ENCODE results near the gene MSI2. TPM values are rescaled to one million over a fixed set of nuclear protein-coding genes. Genes with fewer than 3 reads are reported as not detected.
"Not testable (repeated sequence)": the region's sequence is repeated elsewhere in the genome, so short reads cannot be mapped to it uniquely, and the experiment has no call there.

MSI2 gene
- total and polyA plus RNA-seq, 4 donors, result 9.4 to 64.0 (median 30.4) TPM

DNA sequence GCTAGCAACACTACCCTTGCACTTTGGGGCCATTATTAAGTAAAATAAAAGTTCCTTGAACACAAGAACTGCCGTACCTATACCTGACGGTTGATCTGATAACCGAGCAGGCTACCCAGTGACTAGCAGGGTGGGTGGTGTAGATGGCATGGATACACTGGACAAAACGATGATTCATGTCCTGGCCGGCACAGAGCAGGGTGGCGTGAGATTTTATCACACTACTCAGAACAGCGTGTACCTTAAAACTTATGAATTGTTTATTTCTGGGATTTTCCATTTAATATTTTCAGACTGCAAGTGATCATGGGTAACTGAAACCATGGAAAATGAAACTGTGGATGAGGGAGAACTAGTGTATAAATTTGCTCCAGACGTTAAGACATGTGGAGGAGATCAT is 41.0 kb upstream of the MSI2 start:
- no peak for DNase-seq
- H3K27ac ChIP-seq (ENCODE audit: low read depth in 1 of 2, low read length in 1 of 2), result no peak overlapping the region
- H3K9me3 ChIP-seq (ENCODE audit: control insufficient read depth in 4 of 4, insufficient read depth in 3 of 4, low read length in 3 of 4), result no peaks in the 10 kb centered on the region
- no peaks in the 10 kb centered on the region for H3K27me3 ChIP-seq (ENCODE audit: control insufficient read depth in 3 of 3, insufficient read depth in 3 of 3, low read length in 2 of 3)
- H3K4me3 ChIP-seq, result no peak overlapping the region
- H3K4me1 ChIP-seq (ENCODE audit: control insufficient read depth in 5 of 5, insufficient read depth in 5 of 5, low read length in 5 of 5), result no peaks in the 10 kb centered on the region
- ATAC-seq (ENCODE audit: insufficient read depth, low FRiP score), result no peak
- no peaks in the 10 kb centered on the region for H3K36me3 ChIP-seq (ENCODE audit: control insufficient read depth in 4 of 4, insufficient read depth in 4 of 4, low read length in 4 of 4)
- H3K9ac ChIP-seq (ENCODE audit: insufficient read depth in 1 of 2, low read length in 2 of 2), result no peak overlapping the region
- WGBS, 2 donors, result 67 to 71% methylated on average over 8 of the region's 8 CpGs
- TF ChIP-seq, protein P1, sequence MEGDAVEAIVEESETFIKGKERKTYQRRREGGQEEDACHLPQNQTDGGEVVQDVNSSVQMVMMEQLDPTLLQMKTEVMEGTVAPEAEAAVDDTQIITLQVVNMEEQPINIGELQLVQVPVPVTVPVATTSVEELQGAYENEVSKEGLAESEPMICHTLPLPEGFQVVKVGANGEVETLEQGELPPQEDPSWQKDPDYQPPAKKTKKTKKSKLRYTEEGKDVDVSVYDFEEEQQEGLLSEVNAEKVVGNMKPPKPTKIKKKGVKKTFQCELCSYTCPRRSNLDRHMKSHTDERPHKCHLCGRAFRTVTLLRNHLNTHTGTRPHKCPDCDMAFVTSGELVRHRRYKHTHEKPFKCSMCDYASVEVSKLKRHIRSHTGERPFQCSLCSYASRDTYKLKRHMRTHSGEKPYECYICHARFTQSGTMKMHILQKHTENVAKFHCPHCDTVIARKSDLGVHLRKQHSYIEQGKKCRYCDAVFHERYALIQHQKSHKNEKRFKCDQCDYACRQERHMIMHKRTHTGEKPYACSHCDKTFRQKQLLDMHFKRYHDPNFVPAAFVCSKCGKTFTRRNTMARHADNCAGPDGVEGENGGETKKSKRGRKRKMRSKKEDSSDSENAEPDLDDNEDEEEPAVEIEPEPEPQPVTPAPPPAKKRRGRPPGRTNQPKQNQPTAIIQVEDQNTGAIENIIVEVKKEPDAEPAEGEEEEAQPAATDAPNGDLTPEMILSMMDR (IDR thresholded peaks at IDR 0.05; ENCODE audit: control extremely low read depth, extremely low read depth), result no peak

DNA sequence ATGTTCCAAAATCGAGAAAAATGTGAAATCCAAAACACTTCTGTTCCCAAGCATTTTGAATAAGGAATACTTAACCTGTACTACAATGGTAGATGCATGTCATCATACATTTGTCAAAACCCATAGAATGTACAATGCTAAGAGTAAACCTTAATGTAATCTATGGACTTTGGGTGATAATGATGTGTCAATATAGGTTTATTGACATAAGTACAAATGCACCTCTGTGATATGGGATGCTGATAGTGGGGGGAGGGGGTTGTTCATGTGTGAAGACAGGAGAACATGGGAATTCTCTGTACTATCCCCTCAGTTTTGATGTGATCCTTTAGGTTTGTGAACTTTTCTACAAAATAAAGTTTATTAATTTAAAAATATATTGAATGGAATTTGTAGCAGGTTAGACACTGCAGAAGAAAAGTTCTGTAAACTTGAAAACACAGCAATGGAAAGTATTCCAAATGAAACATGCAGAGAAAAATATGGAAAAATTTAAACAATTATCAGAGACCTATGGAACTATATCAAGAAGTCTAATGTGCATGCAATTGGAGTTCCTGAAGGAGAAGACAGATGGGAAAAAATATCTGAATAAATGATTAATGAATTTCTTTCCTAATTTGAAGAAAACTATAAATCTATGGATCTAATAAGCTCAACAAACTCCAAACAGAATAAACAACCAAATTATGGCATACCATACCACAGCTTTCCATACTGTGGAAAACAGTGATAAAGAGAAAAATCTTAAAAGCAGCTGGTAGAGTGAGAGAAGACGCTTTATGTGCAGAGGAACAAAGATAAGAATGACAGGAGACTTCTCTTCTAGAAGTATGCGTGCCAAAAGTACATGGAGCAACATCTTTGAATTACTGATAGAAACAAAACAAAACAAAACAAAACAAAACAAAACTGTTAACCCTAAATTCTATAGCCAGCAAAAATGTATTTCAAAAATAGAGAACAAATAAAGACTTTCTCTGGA is 34.7 kb upstream of the MSI2 start:
- Histone ChIP-seq H3K36me3 (ENCODE audit: control insufficient read depth in 4 of 4, insufficient read depth in 4 of 4, low read length in 4 of 4) (no peaks in the 10 kb centered on the region), H3K27me3 (ENCODE audit: control insufficient read depth in 3 of 3, insufficient read depth in 3 of 3, low read length in 2 of 3) (no peaks in the 10 kb centered on the region), H3K9ac (ENCODE audit: insufficient read depth in 1 of 2, low read length in 2 of 2) (no peak overlapping the region), H3K9me3 (ENCODE audit: control insufficient read depth in 4 of 4, insufficient read depth in 3 of 4, low read length in 3 of 4) (peaks cover 0 to 6% (median 1%) of the 10 kb centered on the region in 4 donors), H3K27ac (ENCODE audit: low read depth in 1 of 2, low read length in 1 of 2) (no peak overlapping the region), H3K4me1 (ENCODE audit: control insufficient read depth in 5 of 5, insufficient read depth in 5 of 5, low read length in 5 of 5) (no peaks in the 10 kb centered on the region), H3K4me3 (no peak overlapping the region)
- no peak for ATAC-seq (ENCODE audit: insufficient read depth, low FRiP score)
- TF ChIP-seq, protein P1 (IDR thresholded peaks at IDR 0.05; ENCODE audit: control extremely low read depth, extremely low read depth), result no peak
- no peak for DNase-seq
- 85 to 86% methylated on average over 3 of the region's 3 CpGs for WGBS, 2 donors

DNA sequence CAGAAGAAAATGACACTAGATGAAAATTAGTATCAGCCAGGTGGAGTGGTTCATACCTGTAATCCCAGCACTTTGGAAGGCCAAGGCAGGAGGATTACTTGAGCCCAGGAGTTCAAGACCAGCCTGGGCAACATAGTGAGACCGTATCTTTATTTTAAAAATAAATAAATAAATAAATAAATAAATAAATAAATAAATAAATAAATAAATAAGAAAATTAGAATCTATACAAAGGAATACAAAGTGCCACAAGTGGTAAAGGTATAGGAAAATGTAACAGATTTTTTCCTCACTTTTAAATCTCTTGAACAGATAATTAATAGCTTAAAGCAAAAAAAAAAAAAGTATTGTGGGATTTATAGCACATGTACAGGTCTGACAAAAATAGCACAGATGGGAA is 33.9 kb upstream of the MSI2 start:
- WGBS, 2 donors, result 92 to 93% methylated on average over 1 of the region's 1 CpG
- H3K9ac ChIP-seq (ENCODE audit: insufficient read depth in 1 of 2, low read length in 2 of 2); H3K36me3 ChIP-seq (ENCODE audit: control insufficient read depth in 4 of 4, insufficient read depth in 4 of 4, low read length in 4 of 4); H3K27me3 ChIP-seq (ENCODE audit: control insufficient read depth in 3 of 3, insufficient read depth in 3 of 3, low read length in 2 of 3); ATAC-seq (ENCODE audit: insufficient read depth, low FRiP score); H3K4me3 ChIP-seq; H3K4me1 ChIP-seq (ENCODE audit: control insufficient read depth in 5 of 5, insufficient read depth in 5 of 5, low read length in 5 of 5); H3K9me3 ChIP-seq (ENCODE audit: control insufficient read depth in 4 of 4, insufficient read depth in 3 of 4, low read length in 3 of 4); DNase-seq; H3K27ac ChIP-seq (ENCODE audit: low read depth in 1 of 2, low read length in 1 of 2): not testable (repeated sequence)

- no peak for ATAC-seq (ENCODE audit: insufficient read depth, low FRiP score)
- Histone ChIP-seq H3K4me1 (ENCODE audit: control insufficient read depth in 5 of 5, insufficient read depth in 5 of 5, low read length in 5 of 5) (no peaks in the 10 kb centered on the region), H3K36me3 (ENCODE audit: control insufficient read depth in 4 of 4, insufficient read depth in 4 of 4, low read length in 4 of 4) (no peaks in the 10 kb centered on the region), H3K27me3 (ENCODE audit: control insufficient read depth in 3 of 3, insufficient read depth in 3 of 3, low read length in 2 of 3) (no peaks in the 10 kb centered on the region), H3K4me3 (no peak overlapping the region), H3K27ac (ENCODE audit: low read depth in 1 of 2, low read length in 1 of 2) (no peak overlapping the region), H3K9me3 (ENCODE audit: control insufficient read depth in 4 of 4, insufficient read depth in 3 of 4, low read length in 3 of 4) (peaks cover 0 to 6% (median 1%) of the 10 kb centered on the region in 4 donors), H3K9ac (ENCODE audit: insufficient read depth in 1 of 2, low read length in 2 of 2) (no peak overlapping the region)
- no peak for DNase-seq
- WGBS, 2 donors, result 83 to 98% methylated on average over 2 of the region's 2 CpGs
- TF ChIP-seq, protein P1 (IDR thresholded peaks at IDR 0.05; ENCODE audit: control extremely low read depth, extremely low read depth), result no peak
Observed at GRCh38 chr17:57225127-57225526, 31.2 kb upstream of the MSI2 start.
